Muscle layer of duodenum (tissue), 2 donors: ENCODE measurements around the gene FBXL19.
"Not testable (repeated sequence)": the region's sequence is repeated elsewhere in the genome, so short reads cannot be mapped to it uniquely, and the experiment has no call there.

ENCODE experiments used
- H3K27ac ChIP-seq: one replicate; pipeline ENCODE4 v1.7.0; 2013; ENCODE audit warnings: mild to moderate bottlenecking, low read length
- H3K27me3 ChIP-seq: one replicate; pipeline ENCODE4 v1.7.0; 2013; ENCODE audit warnings: low read depth, mild to moderate bottlenecking, control low read depth, low read length
- H3K36me3 ChIP-seq, 2 donors: one replicate each; pipeline ENCODE4 v1.7.0; 2013; ENCODE audit warnings: low read length in 2 of 2, control low read depth in 1 of 2, mild to moderate bottlenecking in 1 of 2; ENCODE audit not compliant: insufficient read depth in 2 of 2, control insufficient read depth in 1 of 2
- H3K4me1 ChIP-seq, 2 donors: one replicate each; pipeline ENCODE4 v1.7.0; 2013; ENCODE audit warnings: low read length in 2 of 2, mild to moderate bottlenecking in 2 of 2, control low read depth in 1 of 2, moderate library complexity in 1 of 2; ENCODE audit not compliant: insufficient read depth in 2 of 2, control insufficient read depth in 1 of 2
- H3K4me3 ChIP-seq, 2 donors: one replicate each; pipeline ENCODE4 v1.7.0; 2013; ENCODE audit warnings: low read length in 2 of 2, low read depth in 1 of 2, mild to moderate bottlenecking in 1 of 2
- H3K9me3 ChIP-seq, 2 donors: one replicate each; pipeline ENCODE4 v1.7.0; 2013; ENCODE audit warnings: low read length in 2 of 2, control low read depth in 1 of 2, mild to moderate bottlenecking in 1 of 2; ENCODE audit not compliant: control insufficient read depth in 1 of 2
- donor health status: healthy.

FBXL19 gene

DNA sequence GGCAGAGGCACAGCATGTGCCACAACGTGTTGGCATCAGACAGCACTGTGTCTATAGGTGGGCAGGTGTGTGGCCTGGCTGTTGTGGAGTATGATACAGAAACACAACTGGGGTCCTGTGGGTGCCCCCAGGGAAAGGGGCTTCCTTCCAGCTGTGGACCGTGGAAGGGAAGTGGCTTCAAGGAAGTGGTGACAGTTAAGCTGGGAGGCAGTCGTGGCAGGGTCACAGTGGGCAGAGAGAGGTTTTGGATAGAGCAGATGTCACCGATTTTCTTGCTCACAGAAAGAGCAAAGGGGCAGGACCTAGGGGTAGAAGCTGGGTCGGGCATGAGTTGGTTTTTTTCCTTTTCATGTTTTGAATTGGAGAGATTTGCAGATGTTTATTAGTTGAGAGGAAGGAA lies 14.3 kb downstream of the FBXL19 start:
- H3K36me3 ChIP-seq: peaks cover 4 to 19% of the 10 kb centered on the region in 2 donors
- H3K4me1 ChIP-seq: peaks cover 4 to 20% of the 10 kb centered on the region in 2 donors
- H3K27ac ChIP-seq: no peak overlapping the region
- no peaks in the 10 kb centered on the region for H3K9me3 ChIP-seq
- no peak overlapping the region for H3K4me3 ChIP-seq
- no peaks in the 10 kb centered on the region for H3K27me3 ChIP-seq

DNA sequence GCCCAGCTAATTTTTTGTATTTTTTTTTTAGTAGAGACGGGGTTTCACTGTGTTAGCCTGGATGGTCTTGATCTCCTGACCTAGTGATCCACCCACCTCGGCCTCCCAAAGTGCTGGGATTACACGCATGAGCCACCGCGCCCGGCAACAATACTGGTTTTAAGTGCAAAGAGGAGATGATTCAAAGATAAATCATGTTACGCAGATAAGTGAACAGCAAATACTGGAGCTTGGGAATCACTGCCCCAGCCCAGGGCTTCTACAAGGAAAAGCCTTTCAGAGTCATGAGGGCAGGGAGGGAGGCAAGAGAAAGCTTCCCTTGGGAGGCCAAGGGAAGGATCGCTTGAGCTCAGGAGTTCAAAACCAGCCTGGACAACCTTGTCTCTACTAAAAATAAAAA lies 16.2 kb downstream of the FBXL19 start:
- not testable (repeated sequence) for H3K4me3 ChIP-seq, H3K27me3 ChIP-seq, H3K27ac ChIP-seq, H3K9me3 ChIP-seq
- peaks cover 4 to 20% of the 10 kb centered on the region in 2 donors for H3K4me1 ChIP-seq
- peaks cover 7 to 27% of the 10 kb centered on the region in 2 donors for H3K36me3 ChIP-seq

DNA sequence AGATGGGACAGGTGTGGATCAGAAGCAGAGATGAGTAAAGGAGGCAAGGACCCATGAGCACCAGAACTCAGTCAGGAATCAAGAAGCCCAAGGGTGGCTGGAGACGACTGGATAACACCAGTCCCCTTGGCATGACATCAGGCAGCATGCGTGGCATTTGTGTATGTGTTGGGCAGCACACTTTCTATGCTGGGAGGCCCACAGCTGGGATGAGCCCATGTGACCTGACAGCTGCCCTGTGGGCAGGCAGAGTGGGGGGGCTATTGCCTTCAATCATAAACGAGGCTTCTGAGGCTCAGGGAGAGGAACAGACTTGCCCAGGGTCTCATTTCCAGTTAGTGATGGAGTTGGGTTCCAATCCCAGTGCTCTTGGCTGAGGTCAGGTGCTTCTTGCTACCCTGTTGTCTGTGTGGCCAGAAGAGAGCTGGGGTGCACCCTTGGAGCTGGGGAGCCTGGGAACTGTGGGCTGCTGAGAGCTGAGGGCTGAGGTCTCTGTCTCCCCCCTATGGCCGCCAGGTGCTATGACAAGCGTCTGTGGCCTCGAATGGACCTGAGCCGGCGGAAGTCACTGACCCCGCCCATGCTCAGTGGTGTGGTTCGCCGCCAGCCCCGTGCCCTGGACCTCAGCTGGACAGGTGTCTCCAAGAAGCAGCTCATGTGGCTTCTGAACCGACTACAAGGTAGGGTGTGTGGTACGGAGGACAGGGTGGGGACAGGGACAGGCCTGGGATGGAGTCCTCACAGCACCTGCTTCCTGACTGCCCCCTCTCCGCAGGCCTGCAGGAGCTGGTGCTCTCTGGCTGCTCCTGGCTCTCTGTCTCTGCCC lies 18.4 kb downstream of the FBXL19 start:
- peaks cover 4 to 20% of the 10 kb centered on the region in 2 donors for H3K4me1 ChIP-seq
- no peaks in the 10 kb centered on the region for H3K9me3 ChIP-seq
- peak overlapping the region in 1 of 2 donors; percentile 3 for H3K4me3 ChIP-seq
- H3K27me3 ChIP-seq: no peaks in the 10 kb centered on the region
- no peak overlapping the region for H3K27ac ChIP-seq
- H3K36me3 ChIP-seq: peaks cover 9 to 24% of the 10 kb centered on the region in 2 donors

DNA sequence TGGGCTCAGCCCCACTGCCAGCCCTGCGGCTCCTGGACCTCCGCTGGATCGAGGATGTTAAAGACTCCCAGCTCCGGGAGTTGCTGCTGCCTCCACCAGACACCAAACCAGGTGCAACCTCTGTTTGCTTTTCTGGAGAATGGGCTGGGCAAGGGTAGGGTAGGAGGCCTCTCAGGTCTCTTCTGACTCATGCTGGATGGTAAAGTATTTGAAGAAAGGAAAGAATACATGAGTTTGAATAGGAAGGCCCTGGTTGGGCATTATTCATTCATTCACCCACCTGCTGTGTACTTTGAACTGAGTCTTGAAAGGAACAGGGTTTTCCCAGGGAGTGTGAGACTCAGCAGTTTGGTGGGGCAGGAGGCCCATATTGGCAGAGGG lies 19.0 kb downstream of the FBXL19 start:
- Histone ChIP-seq H3K27ac (no peak overlapping the region), H3K9me3 (no peaks in the 10 kb centered on the region)

DNA sequence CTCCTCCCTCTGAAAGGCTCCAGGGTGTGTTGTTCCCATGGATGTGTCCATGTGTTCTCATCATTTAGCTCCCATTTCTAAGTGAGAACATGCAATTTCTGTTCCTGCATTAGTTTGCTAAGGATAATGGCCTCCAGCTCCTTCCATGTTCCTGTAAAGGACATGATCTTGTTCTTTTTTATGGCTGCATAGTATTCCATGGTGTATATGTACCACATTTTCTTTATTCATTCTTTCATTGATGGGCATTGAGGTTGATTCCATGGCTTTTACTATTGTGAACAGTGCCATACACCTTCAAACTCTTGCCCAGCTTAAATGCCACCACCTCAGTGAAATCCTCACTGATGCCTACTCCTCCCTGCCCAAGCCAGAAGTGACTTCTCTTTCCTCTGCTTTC lies 21.0 kb downstream of the FBXL19 start:
- Histone ChIP-seq H3K36me3 (peaks cover 6 to 26% of the 10 kb centered on the region in 2 donors), H3K9me3 (no peaks in the 10 kb centered on the region), H3K4me3 (no peak overlapping the region), H3K27ac (no peak overlapping the region), H3K4me1 (peaks cover 4 to 9% of the 10 kb centered on the region in 2 donors), H3K27me3 (no peaks in the 10 kb centered on the region)

More for the DNA sequence above, 19.0 kb downstream of the FBXL19 start:
- H3K27me3 ChIP-seq: no peaks in the 10 kb centered on the region
- peaks cover 6 to 26% of the 10 kb centered on the region in 2 donors for H3K36me3 ChIP-seq
- H3K4me1 ChIP-seq: peaks cover 4 to 19% of the 10 kb centered on the region in 2 donors
- H3K4me3 ChIP-seq: peak overlapping the region in 1 of 2 donors; percentile 3

DNA sequence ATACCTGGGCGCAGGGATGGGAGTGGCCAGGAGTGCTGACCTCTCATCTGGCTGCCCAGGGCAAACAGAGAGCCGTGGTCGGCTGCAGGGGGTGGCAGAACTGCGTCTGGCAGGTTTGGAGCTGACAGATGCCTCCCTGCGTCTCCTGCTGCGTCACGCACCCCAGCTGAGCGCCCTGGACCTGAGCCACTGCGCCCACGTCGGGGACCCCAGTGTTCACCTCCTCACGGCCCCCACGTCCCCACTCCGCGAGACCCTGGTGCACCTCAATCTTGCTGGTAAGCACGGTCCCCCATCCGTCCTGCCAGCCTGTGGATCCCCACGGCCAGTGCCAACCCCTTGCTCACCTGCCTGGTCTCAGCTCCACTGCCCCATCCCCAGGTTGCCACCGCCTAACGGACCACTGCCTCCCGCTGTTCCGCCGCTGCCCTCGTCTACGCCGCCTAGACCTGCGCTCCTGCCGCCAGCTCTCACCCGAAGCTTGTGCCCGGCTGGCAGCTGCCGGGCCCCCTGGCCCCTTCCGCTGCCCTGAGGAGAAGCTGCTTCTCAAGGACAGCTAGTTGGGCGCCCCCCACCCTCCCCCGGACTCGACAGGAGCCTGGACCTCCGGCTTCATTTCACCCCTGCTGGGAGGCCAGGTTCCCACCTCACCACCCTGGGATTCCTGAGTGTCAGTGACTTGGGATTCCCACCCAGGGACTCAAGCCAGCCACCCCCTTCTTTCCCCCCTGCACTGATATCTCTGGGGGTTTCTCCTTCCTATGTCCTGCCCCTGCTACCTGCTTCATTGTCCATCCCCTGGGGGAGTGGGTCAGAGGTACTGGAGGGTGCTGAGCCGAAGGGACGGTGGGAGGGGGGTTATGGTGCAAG lies 23.5 kb downstream of the FBXL19 start:
- H3K4me1 ChIP-seq: peaks cover 8 to 29% of the 10 kb centered on the region in 2 donors
- no peaks in the 10 kb centered on the region for H3K27me3 ChIP-seq
- no peak overlapping the region for H3K27ac ChIP-seq
- no peaks in the 10 kb centered on the region for H3K9me3 ChIP-seq
- H3K4me3 ChIP-seq: no peak overlapping the region
- peaks cover 6 to 23% of the 10 kb centered on the region in 2 donors for H3K36me3 ChIP-seq

DNA sequence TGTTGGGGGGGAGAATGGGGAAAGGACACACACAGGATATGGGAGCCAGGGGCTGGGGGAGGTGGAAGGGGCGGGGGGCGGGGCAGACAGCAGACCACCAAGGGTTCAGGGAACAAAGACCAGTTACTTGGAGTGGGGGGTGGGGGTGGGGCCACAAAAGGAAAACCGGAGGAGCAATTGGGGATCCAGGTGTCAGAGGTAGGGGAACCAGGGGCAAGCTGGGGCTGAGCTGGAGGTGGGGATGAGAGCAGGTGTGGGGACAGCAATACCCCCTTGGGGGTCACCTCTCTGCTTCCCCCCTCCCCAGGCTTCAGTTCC lies 24.1 kb downstream of the FBXL19 start:
- Histone ChIP-seq H3K9me3 (no peaks in the 10 kb centered on the region), H3K4me3 (peak overlapping the region in 1 of 2 donors; percentile 93), H3K27me3 (no peaks in the 10 kb centered on the region), H3K4me1 (peaks cover 8 to 27% of the 10 kb centered on the region in 2 donors), H3K36me3 (peaks cover 6 to 19% of the 10 kb centered on the region in 2 donors), H3K27ac (no peak overlapping the region)

DNA sequence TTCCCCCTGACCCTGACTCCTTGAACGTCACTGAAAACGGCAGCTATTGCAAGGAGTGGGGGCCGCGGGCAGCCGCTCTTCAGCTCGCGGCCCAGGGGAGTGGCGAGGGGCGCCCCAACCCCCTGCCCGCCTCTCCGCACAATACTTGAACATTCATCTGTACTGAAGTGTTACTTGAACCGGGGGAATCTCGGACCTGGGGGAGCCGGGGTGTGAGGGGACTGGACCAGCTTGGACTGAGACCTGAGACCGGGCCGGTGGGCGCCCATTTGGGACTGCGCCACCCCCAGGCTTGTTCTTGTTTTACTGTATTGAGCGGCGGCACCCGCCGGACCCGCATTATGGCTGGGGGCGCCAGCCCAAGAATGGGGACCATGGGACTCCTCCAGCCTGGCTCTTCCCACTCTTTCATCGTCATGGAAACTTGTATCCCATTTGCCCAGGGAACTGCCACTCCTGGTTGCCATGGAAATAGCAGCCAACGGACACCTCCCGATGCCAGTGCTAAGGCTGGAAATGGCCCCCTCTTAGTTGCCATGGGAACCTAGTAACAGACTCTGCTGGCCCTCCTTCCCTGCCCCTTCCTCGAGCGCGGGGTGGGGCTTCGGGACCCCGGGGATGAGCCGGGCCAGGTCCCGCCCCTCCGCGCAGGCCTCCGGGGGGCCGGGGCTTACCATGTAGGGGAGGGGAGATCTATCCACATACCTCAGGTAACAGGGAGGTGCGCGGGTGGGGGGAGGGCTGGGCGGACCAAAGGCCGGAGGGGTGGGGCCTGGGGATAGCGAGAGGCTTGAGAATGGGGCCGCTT lies 24.7 kb downstream of the FBXL19 start:
- peak overlapping the region; percentile 72 for H3K27ac ChIP-seq
- no peaks in the 10 kb centered on the region for H3K27me3 ChIP-seq
- H3K4me1 ChIP-seq: peaks cover 8 to 31% of the 10 kb centered on the region in 2 donors
- no peaks in the 10 kb centered on the region for H3K9me3 ChIP-seq
- peaks cover 6 to 13% of the 10 kb centered on the region in 2 donors for H3K36me3 ChIP-seq
- H3K4me3 ChIP-seq: peak overlapping the region; percentile 82 to 93

DNA sequence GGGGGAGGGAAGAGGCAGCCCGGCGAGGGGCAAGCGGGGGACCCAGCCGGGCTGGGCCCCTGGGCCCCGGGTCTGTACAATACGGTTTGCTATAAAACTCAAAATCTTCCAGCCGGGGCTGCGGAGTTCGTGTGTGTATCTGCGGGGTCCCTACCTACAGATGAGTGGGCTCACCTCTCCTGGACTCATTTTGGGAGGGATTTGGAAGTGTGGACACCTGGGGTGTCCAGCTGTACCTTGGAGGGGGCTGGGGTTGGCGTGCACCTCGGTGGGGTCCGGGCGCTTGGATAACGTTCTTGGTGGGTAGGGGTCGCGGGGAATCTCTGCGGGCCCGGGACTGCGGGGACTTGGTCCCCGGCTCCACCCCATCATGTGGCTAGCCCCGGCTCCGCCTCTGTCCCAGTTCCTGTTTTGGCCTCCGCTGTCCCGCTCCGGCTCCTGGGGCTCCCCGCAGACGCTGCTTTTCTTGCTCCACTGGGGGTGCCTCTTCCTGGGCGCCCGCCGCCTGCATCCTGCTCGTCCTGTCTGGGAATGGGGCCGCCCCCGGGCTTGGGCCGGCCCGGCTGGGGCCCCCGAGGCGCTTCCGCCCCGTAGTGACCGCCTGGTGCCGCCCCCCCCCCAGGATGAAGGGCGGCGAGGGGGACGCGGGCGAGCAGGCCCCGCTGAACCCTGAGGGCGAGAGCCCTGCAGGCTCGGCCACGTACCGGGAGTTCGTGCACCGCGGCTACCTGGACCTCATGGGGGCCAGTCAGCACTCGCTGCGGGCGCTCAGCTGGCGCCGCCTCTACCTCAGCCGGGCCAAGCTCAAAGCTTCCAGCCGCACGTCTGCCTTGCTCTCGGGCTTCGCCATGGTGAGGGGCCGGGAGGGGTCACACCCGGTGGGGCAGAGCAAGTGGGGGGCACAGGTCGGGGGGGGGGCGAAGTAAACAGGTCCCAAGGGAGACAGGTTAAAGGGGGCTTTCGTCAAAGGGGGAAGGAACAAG lies 25.6 kb downstream of the FBXL19 start, which contains the start of gene ORAI3:
TSS of gene ORAI3 (plus strand) at position 402 of the 983 bp plus-strand sequence. CDS start at position 624, 222 bp downstream.
- peaks cover 8 to 40% of the 10 kb centered on the region in 2 donors for H3K4me1 ChIP-seq
- H3K27me3 ChIP-seq: no peaks in the 10 kb centered on the region
- H3K36me3 ChIP-seq: peaks cover 6 to 13% of the 10 kb centered on the region in 2 donors
- H3K4me3 ChIP-seq: peak within 1 kb of the TSS; percentile 82 to 93
- H3K27ac ChIP-seq: peak within 1 kb of the TSS; percentile 72
- no peaks in the 10 kb centered on the region for H3K9me3 ChIP-seq
